Glutamatergic neuron (in vitro differentiated cells): ENCODE measurements around the gene HNRNPA3. TPM values are rescaled to one million over a fixed set of nuclear protein-coding genes. Genes with fewer than 3 reads are reported as not detected.
"Not testable (repeated sequence)": the region's sequence is repeated elsewhere in the genome, so short reads cannot be mapped to it uniquely, and the experiment has no call there.

ENCODE experiments used
- DNase-seq: peaks from one replicate; pipeline ENCODE4 v3.0.0; 2022
- H3K27ac Mint-ChIP-seq: one replicate; pipeline ENCODE4 v1.8.0; 2020; ENCODE audit warnings: mild to moderate bottlenecking, mixed read lengths, inconsistent platforms; ENCODE audit not compliant: unreplicated experiment
- H3K27me3 Mint-ChIP-seq: one replicate; pipeline ENCODE4 v1.8.0; 2020; ENCODE audit warnings: mild to moderate bottlenecking, moderate library complexity, mixed read lengths, inconsistent platforms; ENCODE audit not compliant: unreplicated experiment
- H3K36me3 Mint-ChIP-seq: one replicate; pipeline ENCODE4 v1.8.0; 2020; ENCODE audit warnings: mild to moderate bottlenecking, mixed read lengths, inconsistent platforms; ENCODE audit not compliant: unreplicated experiment
- H3K4me1 Mint-ChIP-seq: one replicate; pipeline ENCODE4 v1.8.0; 2020; ENCODE audit warnings: mild to moderate bottlenecking, low read depth, mixed read lengths, inconsistent platforms; ENCODE audit not compliant: unreplicated experiment
- H3K4me3 Mint-ChIP-seq: one replicate; pipeline ENCODE4 v1.8.0; 2020; ENCODE audit warnings: mild to moderate bottlenecking, mixed read lengths, inconsistent platforms; ENCODE audit not compliant: unreplicated experiment
- H3K9me3 Mint-ChIP-seq: one replicate; pipeline ENCODE4 v1.8.0; 2020; ENCODE audit warnings: mild to moderate bottlenecking, moderate library complexity, mixed read lengths, inconsistent platforms; ENCODE audit not compliant: unreplicated experiment
- CTCF ChIP-seq: fragments of 200-600 bp; sonication (generic); IDR thresholded peaks from one replicate; pipeline ENCODE4 v1.5.0; 2021; ENCODE audit not compliant: partially characterized antibody, unreplicated experiment
- total RNA-seq: library from RNA; stranded (reverse); fragmentation: NEBNext Ultra II Directional; extraction: Animal tissue kit (Norgen Biotek cat#: 25700); gene quantifications from one replicate; pipeline ENCODE4 v1.2.1, GENCODE V29; 2021; ENCODE audit not compliant: unreplicated experiment

HNRNPA3 gene
- total RNA-seq, 1 donor from 2014 or later: 251 TPM

- Mint-ChIP-seq H3K27me3 (peaks cover 2% of the 10 kb centered on the region), H3K4me1 (peaks cover 9% of the 10 kb centered on the region), H3K4me3 (no peak overlapping the region), H3K9me3 (peaks cover 5% of the 10 kb centered on the region), H3K36me3 (no peaks in the 10 kb centered on the region), H3K27ac (no peak overlapping the region)
- DNase-seq: no peak
- TF ChIP-seq CTCF: no peak
Measured at GRCh38 chr2:177174486-177174885, 38.1 kb upstream of the HNRNPA3 start.

- H3K27me3 Mint-ChIP-seq: peaks cover 2% of the 10 kb centered on the region
- no peaks in the 10 kb centered on the region for H3K4me1 Mint-ChIP-seq
- no peak overlapping the region for H3K27ac Mint-ChIP-seq
- no peaks in the 10 kb centered on the region for H3K36me3 Mint-ChIP-seq
- H3K4me3 Mint-ChIP-seq: no peak overlapping the region
- TF ChIP-seq CTCF: no peak
- peaks cover under 1% of the 10 kb centered on the region for H3K9me3 Mint-ChIP-seq
- no peak for DNase-seq
Measured at GRCh38 chr2:177175917-177176668, 36.5 kb upstream of the HNRNPA3 start.

- Mint-ChIP-seq H3K4me3 (no peak overlapping the region), H3K36me3 (no peaks in the 10 kb centered on the region), H3K27ac (no peak overlapping the region), H3K4me1 (no peaks in the 10 kb centered on the region), H3K27me3 (peaks cover 2% of the 10 kb centered on the region), H3K9me3 (no peaks in the 10 kb centered on the region)
- DNase-seq: no peak
- no peak for TF ChIP-seq CTCF
Measured at GRCh38 chr2:177178797-177179196, 33.8 kb upstream of the HNRNPA3 start.

GRCh38 chr2:177179227-177179626, 33.4 kb upstream of the HNRNPA3 start:
- Mint-ChIP-seq H3K27ac (no peak overlapping the region), H3K4me3 (no peak overlapping the region), H3K9me3 (no peaks in the 10 kb centered on the region), H3K36me3 (no peaks in the 10 kb centered on the region), H3K27me3 (peaks cover 2% of the 10 kb centered on the region), H3K4me1 (no peaks in the 10 kb centered on the region)
- TF ChIP-seq CTCF: no peak
- DNase-seq: no peak

- not testable (repeated sequence) for DNase-seq, H3K4me3 Mint-ChIP-seq, H3K36me3 Mint-ChIP-seq, H3K9me3 Mint-ChIP-seq, H3K4me1 Mint-ChIP-seq, H3K27ac Mint-ChIP-seq, H3K27me3 Mint-ChIP-seq
Measured at GRCh38 chr2:177179671-177180070, 32.9 kb upstream of the HNRNPA3 start.
